Measurements from ENCODE around the gene S100A4.

DNA sequence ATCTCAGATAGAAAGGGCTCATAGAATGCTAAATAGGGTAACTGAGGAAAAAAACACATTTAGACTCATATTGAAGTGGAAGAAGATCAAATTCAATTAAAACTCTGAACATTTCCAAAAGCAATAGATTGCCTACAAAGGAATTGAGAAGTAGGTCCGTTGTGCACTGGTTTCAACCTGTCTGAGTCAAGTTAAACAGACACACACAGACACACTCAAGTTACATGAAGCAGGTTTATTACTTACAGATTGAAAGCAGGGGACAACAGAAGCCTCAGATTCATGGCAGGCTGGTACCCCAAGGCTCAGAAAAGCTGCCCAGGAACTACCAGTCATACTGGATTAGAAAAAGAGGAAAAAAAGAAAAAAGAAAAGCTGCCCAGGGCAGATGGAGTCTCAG lies 40.7 kb upstream of the S100A4 start:
- no peak for TF ChIP-seq CTCF (IDR thresholded peaks at IDR 0.05)
- TF ChIP-seq ZFX (IDR thresholded peaks at IDR 0.05; ENCODE audit: borderline replicate concordance) = no peak

Measured in 22Rv1 (cell line).